ENCODE data around the gene ARFGEF3. TPM values are rescaled to one million over a fixed set of nuclear protein-coding genes. Genes with fewer than 3 reads are reported as not detected.

Gene ARFGEF3
- total and polyA plus RNA-seq, 3 experiments from 2014 or later, result 0.09 to 0.11 TPM; not detected in 1

- no peaks in the 10 kb centered on the region for H3K4me1 Mint-ChIP-seq
- no peak overlapping the region for H3K4me3 Mint-ChIP-seq
- H3K36me3 ChIP-seq (ENCODE audit: insufficient read depth, low read length), result no peaks in the 10 kb centered on the region
- DNase-seq, result no peak
- no peaks in the 10 kb centered on the region for H3K9me3 Mint-ChIP-seq
- H3K27me3 Mint-ChIP-seq, result peaks cover 12 to 25% of the 10 kb centered on the region in 2 donors
- no peaks in the 10 kb centered on the region for H3K9me3 ChIP-seq (ENCODE audit: low read length)
- H3K27me3 ChIP-seq (ENCODE audit: insufficient read depth, low read length, poor library complexity, severe bottlenecking), result no peaks in the 10 kb centered on the region
- no peaks in the 10 kb centered on the region for H3K4me1 ChIP-seq (ENCODE audit: insufficient read depth, low read length)
- no peaks in the 10 kb centered on the region for H3K36me3 Mint-ChIP-seq
- ChIA-PET POLR2A (no interaction called here), CTCF (no interaction called here)
- H3K4me3 ChIP-seq (ENCODE audit: low read length), result no peak overlapping the region
- no peak overlapping the region for H3K27ac Mint-ChIP-seq
- H3K27ac ChIP-seq (ENCODE audit: low read depth, low read length), result no peak overlapping the region
These were observed 106.5 kb downstream of the ARFGEF3 start for GRCh38 chr6:138267971-138268895.

GRCh38 chr6:138271451-138271850 is 109.7 kb downstream of the ARFGEF3 start:
- DNase-seq, result no peak
- H3K9me3 ChIP-seq (ENCODE audit: low read length), result no peaks in the 10 kb centered on the region
- H3K4me1 ChIP-seq (ENCODE audit: insufficient read depth, low read length), result no peaks in the 10 kb centered on the region
- ChIA-PET POLR2A (no interaction called here), CTCF (no interaction called here)
- Mint-ChIP-seq H3K4me1 (no peaks in the 10 kb centered on the region), H3K36me3 (no peaks in the 10 kb centered on the region), H3K4me3 (no peak overlapping the region), H3K27me3 (peaks cover 10 to 13% of the 10 kb centered on the region in 2 donors), H3K9me3 (no peaks in the 10 kb centered on the region), H3K27ac (no peak overlapping the region)
- H3K36me3 ChIP-seq (ENCODE audit: insufficient read depth, low read length), result no peaks in the 10 kb centered on the region
- no peak overlapping the region for H3K4me3 ChIP-seq (ENCODE audit: low read length)
- no peak overlapping the region for H3K27ac ChIP-seq (ENCODE audit: low read depth, low read length)
- H3K27me3 ChIP-seq (ENCODE audit: insufficient read depth, low read length, poor library complexity, severe bottlenecking), result no peaks in the 10 kb centered on the region

GRCh38 chr6:138272533-138273315 is 111.0 kb downstream of the ARFGEF3 start:
- Histone ChIP-seq H3K27me3 (ENCODE audit: insufficient read depth, low read length, poor library complexity, severe bottlenecking) (no peaks in the 10 kb centered on the region), H3K4me3 (ENCODE audit: low read length) (no peak overlapping the region), H3K27ac (ENCODE audit: low read depth, low read length) (no peak overlapping the region), H3K36me3 (ENCODE audit: insufficient read depth, low read length) (no peaks in the 10 kb centered on the region), H3K4me1 (ENCODE audit: insufficient read depth, low read length) (no peaks in the 10 kb centered on the region), H3K9me3 (ENCODE audit: low read length) (no peaks in the 10 kb centered on the region)
- Mint-ChIP-seq H3K27me3 (peaks cover 4 to 13% of the 10 kb centered on the region in 2 donors), H3K9me3 (no peaks in the 10 kb centered on the region), H3K36me3 (no peaks in the 10 kb centered on the region), H3K27ac (no peak overlapping the region), H3K4me1 (no peaks in the 10 kb centered on the region), H3K4me3 (no peak overlapping the region)
- CTCF ChIA-PET, result no interaction called here
- DNase-seq, result no peak
- POLR2A ChIA-PET, result no interaction called here

- Mint-ChIP-seq H3K27ac (peak overlapping the region in 1 of 8 donors; percentile 38), H3K4me1 (no peaks in the 10 kb centered on the region), H3K9me3 (no peaks in the 10 kb centered on the region), H3K27me3 (peaks cover under 1 to 3% of the 10 kb centered on the region in 2 donors), H3K36me3 (no peaks in the 10 kb centered on the region), H3K4me3 (no peak overlapping the region)
- Histone ChIP-seq H3K4me3 (ENCODE audit: low read length) (no peak overlapping the region), H3K27me3 (ENCODE audit: insufficient read depth, low read length, poor library complexity, severe bottlenecking) (no peaks in the 10 kb centered on the region), H3K36me3 (ENCODE audit: insufficient read depth, low read length) (no peaks in the 10 kb centered on the region), H3K4me1 (ENCODE audit: insufficient read depth, low read length) (no peaks in the 10 kb centered on the region), H3K27ac (ENCODE audit: low read depth, low read length) (no peak overlapping the region), H3K9me3 (ENCODE audit: low read length) (no peaks in the 10 kb centered on the region)
- no peak for DNase-seq
- CTCF ChIA-PET, result no interaction called here
- POLR2A ChIA-PET, result no interaction called here
These were observed 114.2 kb downstream of the ARFGEF3 start for GRCh38 chr6:138275976-138276375.

GRCh38 chr6:138277835-138278234 is 116.1 kb downstream of the ARFGEF3 start:
- peaks cover 3 to 4% of the 10 kb centered on the region in 2 donors for H3K27me3 Mint-ChIP-seq
- H3K27ac ChIP-seq (ENCODE audit: low read depth, low read length), result no peak overlapping the region
- H3K4me1 Mint-ChIP-seq, result no peaks in the 10 kb centered on the region
- DNase-seq, result no peak
- no peak overlapping the region for H3K4me3 Mint-ChIP-seq
- H3K36me3 Mint-ChIP-seq, result no peaks in the 10 kb centered on the region
- H3K36me3 ChIP-seq (ENCODE audit: insufficient read depth, low read length), result no peaks in the 10 kb centered on the region
- H3K4me3 ChIP-seq (ENCODE audit: low read length), result no peak overlapping the region
- no peaks in the 10 kb centered on the region for H3K9me3 Mint-ChIP-seq
- H3K27ac Mint-ChIP-seq, result no peak overlapping the region
- H3K27me3 ChIP-seq (ENCODE audit: insufficient read depth, low read length, poor library complexity, severe bottlenecking), result no peaks in the 10 kb centered on the region
- no peaks in the 10 kb centered on the region for H3K9me3 ChIP-seq (ENCODE audit: low read length)
- ChIA-PET POLR2A (no interaction called here), CTCF (no interaction called here)
- H3K4me1 ChIP-seq (ENCODE audit: insufficient read depth, low read length), result no peaks in the 10 kb centered on the region

- H3K27me3 ChIP-seq (ENCODE audit: insufficient read depth, low read length, poor library complexity, severe bottlenecking), result no peaks in the 10 kb centered on the region
- Mint-ChIP-seq H3K36me3 (no peaks in the 10 kb centered on the region), H3K27ac (no peak overlapping the region), H3K4me3 (no peak overlapping the region), H3K27me3 (peaks cover 3 to 4% of the 10 kb centered on the region in 2 donors), H3K9me3 (no peaks in the 10 kb centered on the region), H3K4me1 (no peaks in the 10 kb centered on the region)
- no peak overlapping the region for H3K27ac ChIP-seq (ENCODE audit: low read depth, low read length)
- H3K9me3 ChIP-seq (ENCODE audit: low read length), result no peaks in the 10 kb centered on the region
- ChIA-PET CTCF (interaction anchor here (1.2 kb wide), 1 partner anchor 162 kb away, joined by 3 read pairs; no protein-coding TSS in a partner anchor), POLR2A (no interaction called here)
- no peaks in the 10 kb centered on the region for H3K4me1 ChIP-seq (ENCODE audit: insufficient read depth, low read length)
- no peak overlapping the region for H3K4me3 ChIP-seq (ENCODE audit: low read length)
- no peaks in the 10 kb centered on the region for H3K36me3 ChIP-seq (ENCODE audit: insufficient read depth, low read length)
- DNase-seq, result no peak
These were observed 116.6 kb downstream of the ARFGEF3 start for GRCh38 chr6:138278326-138278725.

GRCh38 chr6:138285800-138286199 is 124.1 kb downstream of the ARFGEF3 start:
- Mint-ChIP-seq H3K36me3 (no peaks in the 10 kb centered on the region), H3K27ac (no peak overlapping the region), H3K4me1 (peaks cover 0 to 4% (median 0%) of the 10 kb centered on the region in 3 donors), H3K27me3 (peaks cover 3 to 16% of the 10 kb centered on the region in 2 donors), H3K9me3 (no peaks in the 10 kb centered on the region), H3K4me3 (no peak overlapping the region)
- no peak overlapping the region for H3K27ac ChIP-seq (ENCODE audit: low read depth, low read length)
- ChIA-PET CTCF (interaction anchor here (1.9 to 2.8 kb wide), 2 partner anchors 8 to 170 kb away, joined by 4 to 21 read pairs; no protein-coding TSS in a partner anchor), POLR2A (no interaction called here)
- no peaks in the 10 kb centered on the region for H3K27me3 ChIP-seq (ENCODE audit: insufficient read depth, low read length, poor library complexity, severe bottlenecking)
- H3K4me3 ChIP-seq (ENCODE audit: low read length), result no peak overlapping the region
- DNase-seq, result no peak
- H3K36me3 ChIP-seq (ENCODE audit: insufficient read depth, low read length), result no peaks in the 10 kb centered on the region
- H3K4me1 ChIP-seq (ENCODE audit: insufficient read depth, low read length), result no peaks in the 10 kb centered on the region
- H3K9me3 ChIP-seq (ENCODE audit: low read length), result no peaks in the 10 kb centered on the region

GRCh38 chr6:138286698-138287097 is 125.0 kb downstream of the ARFGEF3 start:
- H3K36me3 Mint-ChIP-seq, result no peaks in the 10 kb centered on the region
- no peak overlapping the region for H3K4me3 Mint-ChIP-seq
- H3K4me3 ChIP-seq (ENCODE audit: low read length), result no peak overlapping the region
- H3K27ac Mint-ChIP-seq, result no peak overlapping the region
- H3K27me3 ChIP-seq (ENCODE audit: insufficient read depth, low read length, poor library complexity, severe bottlenecking), result no peaks in the 10 kb centered on the region
- no peaks in the 10 kb centered on the region for H3K36me3 ChIP-seq (ENCODE audit: insufficient read depth, low read length)
- no peaks in the 10 kb centered on the region for H3K9me3 ChIP-seq (ENCODE audit: low read length)
- H3K4me1 Mint-ChIP-seq, result peaks cover 0 to 4% (median 0%) of the 10 kb centered on the region in 3 donors
- no peak overlapping the region for H3K27ac ChIP-seq (ENCODE audit: low read depth, low read length)
- DNase-seq, result no peak
- CTCF ChIA-PET, result interaction anchor here (0.7 to 2.8 kb wide), 3 partner anchors 16 to 1757 kb away, joined by 3 to 21 read pairs (median 3); no protein-coding TSS in a partner anchor
- POLR2A ChIA-PET, result no interaction called here
- H3K4me1 ChIP-seq (ENCODE audit: insufficient read depth, low read length), result no peaks in the 10 kb centered on the region
- no peaks in the 10 kb centered on the region for H3K9me3 Mint-ChIP-seq
- H3K27me3 Mint-ChIP-seq, result peaks cover 6 to 16% of the 10 kb centered on the region in 2 donors
